SKM-1 (cell line): ENCODE results near the gene CENPX.
"Not testable (repeated sequence)": the region's sequence is repeated elsewhere in the genome, so short reads cannot be mapped to it uniquely, and the experiment has no call there.

Experiments used
- DNase-seq: peaks from one replicate; lab custom pipeline; 2025; ENCODE audit not compliant: unreplicated experiment; lab: John Stamatoyannopoulos, UW

Gene CENPX

GRCh38 chr17:81983639-81984373, 38.9 kb downstream of the CENPX start:
- no peak for DNase-seq

DNA sequence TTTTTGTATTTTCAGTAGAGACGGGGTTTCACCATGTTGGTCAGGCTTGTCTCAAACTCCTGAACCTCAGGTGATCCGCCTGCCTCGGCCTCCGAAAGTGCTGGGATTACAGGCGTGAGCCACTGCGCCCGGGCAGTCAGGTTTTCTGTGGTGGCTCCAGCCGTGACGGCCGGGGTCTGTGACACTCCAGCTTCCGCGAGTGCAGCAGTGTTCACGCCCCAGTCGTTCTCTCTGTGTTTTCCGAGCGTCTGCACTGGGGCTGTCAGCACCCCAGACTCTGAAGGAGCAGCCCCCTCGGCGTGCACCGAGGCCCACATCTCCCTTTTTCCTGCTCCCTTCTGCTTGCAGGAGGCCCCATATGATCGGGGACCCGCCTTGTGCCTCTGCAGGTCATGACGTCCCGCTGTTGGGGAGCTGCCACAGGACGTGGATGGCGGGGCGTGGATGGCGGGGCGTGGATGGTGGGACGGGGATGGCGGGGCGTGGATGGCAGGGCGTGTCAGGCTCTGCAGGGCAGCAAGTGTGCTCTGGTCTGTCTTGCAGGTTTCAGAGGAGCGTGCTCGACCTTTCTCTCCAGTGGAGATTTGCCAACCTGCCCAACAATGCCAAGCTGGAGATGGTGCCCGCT, 39.6 kb downstream of the CENPX start:
- no peak for DNase-seq

GRCh38 chr17:81981511-81981910, 41.2 kb downstream of the CENPX start:
- not testable (repeated sequence) for DNase-seq

GRCh38 chr17:81980707-81981343, 41.9 kb downstream of the CENPX start:
- no peak for DNase-seq

DNA sequence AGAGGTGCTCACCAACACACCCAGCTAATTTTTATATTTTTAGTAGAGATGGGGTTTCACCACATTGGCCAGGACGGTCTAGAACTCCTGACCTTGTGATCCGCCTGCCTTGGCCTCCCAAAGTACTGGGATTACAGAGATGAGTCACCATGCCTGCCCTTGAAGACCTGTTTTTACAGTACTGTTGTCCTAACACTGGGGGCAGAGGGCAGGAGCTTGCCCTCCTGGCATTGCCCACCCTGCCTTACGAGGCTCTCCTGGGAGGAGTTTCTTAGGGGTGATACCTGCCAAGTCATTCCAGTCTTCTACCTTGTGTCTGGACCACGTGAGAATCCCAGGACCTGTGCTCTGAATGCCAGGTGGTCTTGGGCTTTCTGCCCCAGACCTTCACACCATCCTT, 42.6 kb downstream of the CENPX start:
- no peak for DNase-seq

- no peak for DNase-seq
These were observed 44.0 kb downstream of the CENPX start for GRCh38 chr17:81978524-81979298.

- peak; percentile 64 for DNase-seq
These were observed 45.4 kb downstream of the CENPX start, which contains the start of gene ASPSCR1 for GRCh38 chr17:81977211-81977808. ASPSCR1 (plus strand) TSS chr17:81977629; CDS start chr17:81977647, 18 bp downstream.

DNA sequence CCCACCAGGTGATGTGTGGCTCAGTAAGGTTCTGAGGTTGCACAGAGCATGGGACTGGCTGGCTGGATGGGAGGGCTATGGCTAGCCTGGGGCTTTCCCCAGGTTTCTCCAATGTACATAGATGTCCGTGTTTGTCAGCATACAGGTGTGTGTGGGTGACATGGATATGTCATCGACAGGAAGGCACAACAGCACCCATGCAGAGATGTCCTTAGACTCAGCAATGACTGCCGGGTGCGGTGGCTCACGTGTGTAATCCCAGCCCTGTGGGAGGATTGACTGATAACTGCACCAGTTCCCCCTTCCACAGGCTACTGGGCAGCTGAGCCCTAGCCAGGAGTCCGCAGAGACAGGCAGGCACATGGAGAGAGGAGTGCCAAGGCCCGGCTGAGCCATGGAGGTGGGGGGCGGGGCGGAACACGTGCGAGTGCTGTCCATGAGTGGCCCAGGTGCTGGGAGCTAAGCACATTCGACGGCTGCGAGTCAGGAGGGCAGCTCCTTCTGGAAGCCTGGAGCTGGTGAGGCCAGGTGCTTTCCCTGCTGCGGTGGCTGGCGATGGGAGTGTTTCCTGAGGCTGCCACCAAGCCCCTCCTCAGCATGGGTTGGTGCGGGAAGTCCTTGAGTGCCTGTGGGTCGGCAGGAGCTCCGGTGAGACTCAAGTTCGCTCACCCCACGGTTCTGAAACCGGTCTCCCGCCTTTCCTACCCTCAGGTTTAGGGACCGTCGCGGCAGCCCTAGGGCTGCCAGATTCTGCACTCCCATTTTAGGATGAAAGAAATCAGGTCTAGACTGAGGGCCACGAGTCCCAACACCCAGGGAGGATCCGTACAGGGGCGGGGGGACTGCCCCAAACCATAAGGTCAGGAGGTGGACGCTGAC, 46.1 kb downstream of the CENPX start:
- no peak for DNase-seq

- DNase-seq, result no peak
These were observed 49.2 kb downstream of the CENPX start for GRCh38 chr17:81973432-81973831.

- DNase-seq, result no peak
These were observed 53.5 kb downstream of the CENPX start for GRCh38 chr17:81968850-81969812.
